DND-41 (cell line): Measurements from ENCODE around the gene ZNF500.

Experiments
- ATAC-seq: fragments of 200-7000 bp; cut with Tn5 transposase; 3 replicates; pipeline ENCODE4 v1.9.1; 2021; ENCODE audit warnings: low read depth; ENCODE audit not compliant: insufficient read depth
- DNase-seq: peaks from one replicate; pipeline ENCODE4 v3.0.0-alpha.2; 2020
- H2AFZ ChIP-seq: 2 replicates; pipeline ENCODE4 v1.6.0; 2012; ENCODE audit warnings: low read depth, low read length
- H3K27ac ChIP-seq: 2 replicates; pipeline ENCODE4 v1.5.1; 2012; ENCODE audit warnings: low read length, inconsistent platforms
- H3K27me3 ChIP-seq: fragments of 200-600 bp; sonication (generic); 2 replicates; pipeline ENCODE4 v1.6.0; 2012; ENCODE audit warnings: low read length, mild to moderate bottlenecking, inconsistent platforms; ENCODE audit not compliant: insufficient read depth, poor library complexity
- H3K36me3 ChIP-seq: 2 replicates; pipeline ENCODE4 v1.5.1; 2012; ENCODE audit warnings: low read length, inconsistent platforms; ENCODE audit not compliant: insufficient read depth
- H3K4me1 ChIP-seq: 2 replicates; pipeline ENCODE4 v1.5.1; 2012; ENCODE audit warnings: mild to moderate bottlenecking, low read length; ENCODE audit not compliant: insufficient read depth
- H3K4me2 ChIP-seq: 2 replicates; pipeline ENCODE4 v1.6.0; 2012; ENCODE audit warnings: mild to moderate bottlenecking, moderate library complexity, low read length, inconsistent platforms; ENCODE audit not compliant: insufficient read depth
- H3K4me3 ChIP-seq, 2 experiments: fragments of 200-600 bp in 1 of 2; shearing (Covaris generic) in 1 of 2; 2 replicates each; pipeline ENCODE4 v1.5.1; 2012 to 2016; ENCODE audit warnings: inconsistent platforms in 2 of 2, low read length in 2 of 2, mild to moderate bottlenecking in 2 of 2, low read depth in 1 of 2, moderate library complexity in 1 of 2
- H3K79me2 ChIP-seq: 2 replicates; pipeline ENCODE4 v1.6.0; 2012; ENCODE audit warnings: low read length, inconsistent platforms; ENCODE audit not compliant: insufficient read depth
- H3K9ac ChIP-seq: 2 replicates; pipeline ENCODE4 v1.6.0; 2012; ENCODE audit warnings: low read depth, mild to moderate bottlenecking, inconsistent platforms, low read length, moderate library complexity
- H3K9me3 ChIP-seq: 2 replicates; pipeline ENCODE4 v1.5.1; 2012; ENCODE audit warnings: low read length, moderate library complexity, mild to moderate bottlenecking, inconsistent platforms; ENCODE audit not compliant: insufficient read depth, severe bottlenecking
- H4K20me1 ChIP-seq: 2 replicates; pipeline ENCODE4 v1.6.0; 2012; ENCODE audit warnings: low read length; ENCODE audit not compliant: insufficient read depth
- EZH2 ChIP-seq: IDR thresholded peaks from 3 replicates; pipeline ENCODE4 v1.6.1; 2012; ENCODE audit warnings: borderline replicate concordance, low read depth, mild to moderate bottlenecking, moderate library complexity, low read length, inconsistent platforms; ENCODE audit not compliant: severe bottlenecking
- TF ChIP-seq, protein P1 (sequence below): IDR thresholded peaks from 2 replicates; pipeline ENCODE4 v1.5.1; 2012; ENCODE audit warnings: borderline replicate concordance, low read length, moderate library complexity, mild to moderate bottlenecking; ENCODE audit not compliant: poor library complexity, severe bottlenecking; ENCODE audit errors: extremely low read depth

Gene ZNF500

DNA sequence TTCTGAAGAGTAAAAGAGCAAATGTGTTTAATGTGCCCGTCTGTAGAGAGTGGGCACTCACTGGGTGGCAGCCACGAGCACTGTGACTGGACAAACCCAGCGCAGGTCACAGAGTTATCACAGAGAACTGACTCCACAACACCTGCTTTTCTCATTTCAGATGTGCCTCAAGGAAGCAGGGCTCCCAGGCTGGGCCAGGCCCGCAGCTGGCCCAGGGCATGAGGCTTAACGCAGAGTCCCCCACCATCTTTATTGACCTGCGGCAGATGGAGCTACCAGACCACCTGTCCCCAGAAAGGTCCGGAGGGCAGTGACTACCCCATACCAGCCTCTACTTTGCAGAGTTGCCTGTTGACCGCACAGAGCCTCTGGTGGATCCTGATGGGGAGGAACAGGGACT, 20.7 kb downstream of the ZNF500 start:
- Histone ChIP-seq H3K27ac (no peak overlapping the region), H3K9me3 (no peaks in the 10 kb centered on the region), H3K4me3 (no peak overlapping the region), H3K36me3 (peaks cover 12% of the 10 kb centered on the region), H4K20me1 (peaks cover 3% of the 10 kb centered on the region; the same call in 1 of the 2 replicates), H3K79me2 (no peaks in the 10 kb centered on the region), H2AFZ (no peak overlapping the region), H3K27me3 (no peaks in the 10 kb centered on the region), H3K4me2 (no peak overlapping the region), H3K9ac (no peak overlapping the region), H3K4me1 (no peaks in the 10 kb centered on the region)
- no peak for DNase-seq
- ATAC-seq = 0 out of 3 replicates have a peak, but pooled peaks have one; percentile 20
- TF ChIP-seq, protein P1, sequence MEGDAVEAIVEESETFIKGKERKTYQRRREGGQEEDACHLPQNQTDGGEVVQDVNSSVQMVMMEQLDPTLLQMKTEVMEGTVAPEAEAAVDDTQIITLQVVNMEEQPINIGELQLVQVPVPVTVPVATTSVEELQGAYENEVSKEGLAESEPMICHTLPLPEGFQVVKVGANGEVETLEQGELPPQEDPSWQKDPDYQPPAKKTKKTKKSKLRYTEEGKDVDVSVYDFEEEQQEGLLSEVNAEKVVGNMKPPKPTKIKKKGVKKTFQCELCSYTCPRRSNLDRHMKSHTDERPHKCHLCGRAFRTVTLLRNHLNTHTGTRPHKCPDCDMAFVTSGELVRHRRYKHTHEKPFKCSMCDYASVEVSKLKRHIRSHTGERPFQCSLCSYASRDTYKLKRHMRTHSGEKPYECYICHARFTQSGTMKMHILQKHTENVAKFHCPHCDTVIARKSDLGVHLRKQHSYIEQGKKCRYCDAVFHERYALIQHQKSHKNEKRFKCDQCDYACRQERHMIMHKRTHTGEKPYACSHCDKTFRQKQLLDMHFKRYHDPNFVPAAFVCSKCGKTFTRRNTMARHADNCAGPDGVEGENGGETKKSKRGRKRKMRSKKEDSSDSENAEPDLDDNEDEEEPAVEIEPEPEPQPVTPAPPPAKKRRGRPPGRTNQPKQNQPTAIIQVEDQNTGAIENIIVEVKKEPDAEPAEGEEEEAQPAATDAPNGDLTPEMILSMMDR = no peak
- TF ChIP-seq EZH2 = no peak

DNA sequence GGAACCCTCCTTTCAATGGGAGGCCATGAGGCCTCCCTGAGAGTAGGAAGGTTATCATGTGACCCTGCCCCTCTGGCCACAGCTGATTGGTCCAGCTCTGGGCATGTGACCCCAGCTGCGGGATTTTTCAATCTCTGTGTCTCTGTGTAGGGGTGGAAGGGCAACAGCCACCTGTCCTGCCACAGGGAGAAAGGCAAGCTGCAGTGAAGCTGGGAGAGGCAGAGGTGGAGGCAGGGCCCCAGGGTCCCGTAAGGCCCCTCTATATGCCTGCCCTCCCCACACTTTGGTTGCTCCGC, 21.7 kb downstream of the ZNF500 start:
- Histone ChIP-seq H3K9me3 (no peaks in the 10 kb centered on the region), H3K4me3 (no peak overlapping the region), H3K27ac (no peak overlapping the region), H3K27me3 (no peaks in the 10 kb centered on the region), H3K36me3 (0 out of 2 replicates have a peak, but pooled peaks cover 6% of the 10 kb centered on the region), H3K4me2 (no peak overlapping the region), H2AFZ (no peak overlapping the region), H3K4me1 (no peaks in the 10 kb centered on the region), H3K9ac (no peak overlapping the region), H3K79me2 (no peaks in the 10 kb centered on the region), H4K20me1 (peaks cover 3% of the 10 kb centered on the region; the same call in 1 of the 2 replicates)
- DNase-seq = no peak
- no peak for ATAC-seq
- TF ChIP-seq EZH2 = no peak
- TF ChIP-seq, protein P1 = no peak

DNA sequence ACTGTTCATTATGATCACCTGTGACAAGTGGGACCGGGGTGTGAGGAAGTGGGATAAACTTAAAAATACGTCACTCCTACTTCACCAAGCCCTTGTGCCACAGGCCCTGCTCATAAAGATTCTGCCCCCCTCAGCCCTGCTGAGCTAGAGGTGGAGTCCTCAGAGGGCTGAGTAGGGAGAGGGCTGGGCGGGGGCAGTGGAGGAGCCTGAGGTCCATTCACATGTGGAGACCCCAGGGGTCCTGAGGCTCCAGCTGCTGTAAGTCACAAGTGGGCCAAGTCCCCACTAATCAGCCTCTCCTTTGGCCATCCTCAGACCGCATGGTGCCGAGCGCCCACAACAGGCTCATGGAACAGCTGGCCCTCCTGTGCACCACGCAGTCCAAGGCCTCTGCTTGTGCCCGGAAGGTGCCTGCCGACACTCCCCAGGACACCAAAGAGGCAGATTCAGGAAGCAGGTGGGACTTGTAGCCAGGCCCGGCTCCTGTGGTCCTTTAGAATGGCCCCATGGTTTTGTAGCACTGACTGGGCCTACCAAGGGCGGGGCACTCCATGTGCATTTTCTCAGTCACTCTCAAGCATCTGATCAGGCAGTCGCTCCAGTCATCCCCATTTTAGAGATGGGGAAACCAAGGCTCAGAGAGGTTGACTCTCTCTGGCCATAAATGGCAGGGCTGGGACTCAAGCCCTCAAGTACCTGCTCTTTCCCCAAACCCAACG, 22.2 kb downstream of the ZNF500 start:
- Histone ChIP-seq H3K36me3 (0 out of 2 replicates have a peak, but pooled peaks cover 1% of the 10 kb centered on the region), H3K27ac (no peak overlapping the region), H2AFZ (no peak overlapping the region), H3K9me3 (no peaks in the 10 kb centered on the region), H4K20me1 (peaks cover 3% of the 10 kb centered on the region; the same call in 1 of the 2 replicates), H3K4me2 (no peak overlapping the region), H3K4me1 (no peaks in the 10 kb centered on the region), H3K4me3 (no peak overlapping the region), H3K9ac (no peak overlapping the region), H3K79me2 (no peaks in the 10 kb centered on the region), H3K27me3 (no peaks in the 10 kb centered on the region)
- TF ChIP-seq, protein P1 = no peak
- no peak for TF ChIP-seq EZH2
- ATAC-seq = no peak
- no peak for DNase-seq
